Measurements from ENCODE around the gene ELAVL3.

GRCh38 chr19:11425719-11426457 is 55.0 kb downstream of the ELAVL3 start:
- TF ChIP-seq CTCF (IDR thresholded peaks at IDR 0.05), result no peak
- no peak for TF ChIP-seq POLR2A (IDR thresholded peaks at IDR 0.05)
- TF ChIP-seq EP300 (IDR thresholded peaks at IDR 0.05), result no peak

Measured in tibial nerve (tissue), 4 donors.